CD14-positive monocyte (primary cell): ENCODE results near the gene MYH10. TPM values are rescaled to one million over a fixed set of nuclear protein-coding genes. Genes with fewer than 3 reads are reported as not detected.

ENCODE experiments used
- DNase-seq, 3 donors: peaks; one replicate each; pipeline ENCODE4 v3.0.0-alpha.2; 2011 to 2022
- H2AFZ ChIP-seq: 2 replicates; pipeline ENCODE4 v1.6.0; 2012; ENCODE audit warnings: mild to moderate bottlenecking, low read depth, low read length, inconsistent platforms; ENCODE audit not compliant: insufficient read depth, poor library complexity, severe bottlenecking
- H3K27ac ChIP-seq, 2 donors: 1 replicate in 1 of 2; 2 replicates in 1 of 2; pipeline ENCODE4 v1.5.1; 2012 to 2013; ENCODE audit warnings: low read length in 2 of 2, control low read depth in 1 of 2, inconsistent platforms in 1 of 2, low read depth in 1 of 2, mild to moderate bottlenecking in 1 of 2
- H3K27me3 ChIP-seq, 2 donors: one replicate each; pipeline versions ENCODE4 v1.6.0 to v1.6.1; 2011 to 2013; ENCODE audit warnings: low read length in 2 of 2; ENCODE audit not compliant: control insufficient read depth in 2 of 2, insufficient read depth in 2 of 2
- H3K36me3 ChIP-seq, 2 donors: replicated peaks in 1 of 2; 1 replicate in 1 of 2; 2 replicates in 1 of 2; pipeline versions ENCODE4 v1.5.1 to v1.6.1; 2012 to 2013; ENCODE audit warnings: low read length in 2 of 2, control low read depth in 1 of 2, inconsistent platforms in 1 of 2, mild to moderate bottlenecking in 1 of 2; ENCODE audit not compliant: insufficient read depth in 2 of 2, control insufficient read depth in 1 of 2
- H3K4me1 ChIP-seq, 2 donors: 1 replicate in 1 of 2; 2 replicates in 1 of 2; pipeline versions ENCODE4 v1.5.1 to v1.6.1; 2012 to 2013; ENCODE audit warnings: low read length in 2 of 2, control low read depth in 1 of 2, inconsistent platforms in 1 of 2, mild to moderate bottlenecking in 1 of 2, moderate library complexity in 1 of 2; ENCODE audit not compliant: insufficient read depth in 2 of 2, control insufficient read depth in 1 of 2
- H3K4me2 ChIP-seq: replicated peaks from 2 replicates; pipeline ENCODE3; 2012; ENCODE audit warnings: low read length, moderate library complexity, mild to moderate bottlenecking; ENCODE audit not compliant: poor library complexity, severe bottlenecking; ENCODE audit errors: extremely low read depth
- H3K4me3 ChIP-seq, 3 experiments: fragments of 200-600 bp in 1 of 3; sonication (generic) in 1 of 3; replicated peaks in 1 of 3; 1 replicate in 2 of 3; 2 replicates in 1 of 3; pipeline ENCODE4 v1.5.1; 2011 to 2013; ENCODE audit warnings: low read length in 3 of 3, mild to moderate bottlenecking in 3 of 3, control low read depth in 2 of 3, low read depth in 2 of 3, inconsistent platforms in 1 of 3, moderate library complexity in 1 of 3
- H3K79me2 ChIP-seq: 2 replicates; pipeline ENCODE4 v1.6.0; 2012; ENCODE audit warnings: mild to moderate bottlenecking, control low read depth, inconsistent platforms, low read length, moderate library complexity; ENCODE audit not compliant: insufficient read depth
- H3K9ac ChIP-seq: 2 replicates; pipeline ENCODE4 v1.6.0; 2017; ENCODE audit warnings: low read length, mild to moderate bottlenecking; ENCODE audit not compliant: insufficient read depth, poor library complexity, severe bottlenecking
- H3K9me3 ChIP-seq, 2 donors: replicated peaks in 1 of 2; 1 replicate in 1 of 2; 2 replicates in 1 of 2; pipeline versions ENCODE4 v1.5.1 to v1.6.1; 2012 to 2013; ENCODE audit warnings: low read length in 2 of 2, control low read depth in 1 of 2; ENCODE audit not compliant: control insufficient read depth in 1 of 2, insufficient read depth in 1 of 2
- H4K20me1 ChIP-seq: 2 replicates; pipeline ENCODE4 v1.6.0; 2012; ENCODE audit warnings: mild to moderate bottlenecking, low read length, control low read depth, moderate library complexity; ENCODE audit not compliant: insufficient read depth
- H3K27ac Mint-ChIP-seq, 7 donors: one replicate each; pipeline ENCODE4 v1.8.0; 2020; ENCODE audit warnings: mild to moderate bottlenecking in 7 of 7, mixed read lengths in 7 of 7, moderate library complexity in 6 of 7, inconsistent platforms in 2 of 7
- H3K27me3 Mint-ChIP-seq, 3 donors: one replicate each; pipeline ENCODE4 v1.8.0; 2021 to 2022; ENCODE audit warnings: low read depth in 3 of 3, mild to moderate bottlenecking in 3 of 3, mixed read lengths in 3 of 3, moderate library complexity in 3 of 3, inconsistent platforms in 1 of 3
- H3K36me3 Mint-ChIP-seq, 2 donors: one replicate each; pipeline ENCODE4 v1.8.0; 2020; ENCODE audit warnings: mixed read lengths in 2 of 2, inconsistent platforms in 1 of 2, mild to moderate bottlenecking in 1 of 2
- H3K4me1 Mint-ChIP-seq: one replicate; pipeline ENCODE4 v1.8.0; 2020; ENCODE audit warnings: mild to moderate bottlenecking, mixed read lengths
- H3K4me3 Mint-ChIP-seq, 2 donors: one replicate each; pipeline ENCODE4 v1.8.0; 2020; ENCODE audit warnings: mild to moderate bottlenecking in 2 of 2, mixed read lengths in 2 of 2, moderate library complexity in 1 of 2
- H3K9me3 Mint-ChIP-seq, 7 donors: one replicate each; pipeline ENCODE4 v1.8.0; 2020 to 2022; ENCODE audit warnings: mixed read lengths in 7 of 7, mild to moderate bottlenecking in 6 of 7, moderate library complexity in 6 of 7, inconsistent platforms in 2 of 7
- CTCF ChIP-seq: fragments of 200-600 bp; IDR thresholded peaks from one replicate; pipeline ENCODE4 v1.8.0; 2022; ENCODE audit warnings: antibody characterized with exemption, mild to moderate bottlenecking
- WGBS: methylation state at CpG from one replicate; pipeline ENCODE4 v1.1.5; 2013; ENCODE audit warnings: missing lambda C conversion rate; ENCODE audit not compliant: insufficient coverage; 5-methylcytosine and 5-hydroxymethylcytosine counted together
- intact Hi-C, 2 donors: fragments of 100-400 bp; cut with micrococcal nuclease; formaldehyde crosslinking; loops; one replicate each; pipeline versions ENCODE4 v1.15.0 to v1.15.1; 2023
- polyA plus RNA-seq, 3 donors: library from polyadenylated mRNA; depleted of rRNA in 1 of 3; unstranded in 2 of 3; stranded (reverse) in 1 of 3; fragments of 300-500 nt in 2 of 3; fragments of >200 nt in 1 of 3; fragmentation: Illumina TruSeq in 2 of 3; gene quantifications; 1 replicate in 2 of 3; 2 replicates in 1 of 3; pipeline ENCODE4 v1.2.3, GENCODE V29; 2012 to 2021

Gene MYH10
- polyA plus RNA-seq, 3 donors = 0.42 to 0.65 TPM; not detected in 1

DNA sequence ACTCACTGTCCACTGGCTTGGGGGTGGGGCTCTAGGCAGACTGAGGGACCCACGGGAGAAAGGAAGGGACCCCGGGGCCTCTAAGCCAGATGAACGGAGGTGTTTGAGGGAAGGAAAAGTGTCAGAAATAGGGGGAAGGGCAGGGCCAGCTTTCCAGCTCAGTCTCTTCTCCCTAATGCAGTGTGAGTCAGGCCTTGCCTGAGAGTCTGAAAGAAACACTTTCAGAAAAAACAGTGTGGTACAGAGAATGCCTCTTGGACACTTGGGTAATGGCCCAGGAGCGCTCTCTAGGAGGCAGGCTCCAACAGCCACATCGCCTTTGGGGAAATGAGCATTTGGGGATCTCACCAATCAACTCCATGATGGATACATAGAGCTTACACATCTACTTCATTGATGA lies 148.0 kb downstream of the MYH10 start:
- Mint-ChIP-seq H3K9me3 (peaks cover 14 to 30% (median 21%) of the 10 kb centered on the region in 7 donors), H3K4me3 (no peak overlapping the region), H3K27ac (no peak overlapping the region), H3K27me3 (peaks cover 0 to 1% (median 0%) of the 10 kb centered on the region in 3 donors), H3K36me3 (peaks cover 19 to 36% of the 10 kb centered on the region in 2 donors), H3K4me1 (no peaks in the 10 kb centered on the region)
- H3K9ac ChIP-seq = no peak overlapping the region
- WGBS = 100% methylated on average over 1 of the region's 5 CpGs
- no peak overlapping the region for H3K27ac ChIP-seq
- no peak for DNase-seq
- H3K4me1 ChIP-seq = no peaks in the 10 kb centered on the region
- intact Hi-C loops = no loop called here
- peaks cover 18 to 19% of the 10 kb centered on the region in 2 donors for H3K9me3 ChIP-seq
- H3K4me2 ChIP-seq = no peak overlapping the region
- H3K27me3 ChIP-seq = no peaks in the 10 kb centered on the region
- H2AFZ ChIP-seq = no peak overlapping the region
- TF ChIP-seq CTCF = no peak
- H3K4me3 ChIP-seq = no peak overlapping the region
- H3K79me2 ChIP-seq = no peaks in the 10 kb centered on the region
- H3K36me3 ChIP-seq = peaks cover 0 to 27% of the 10 kb centered on the region in 2 donors
- peaks cover 2% of the 10 kb centered on the region for H4K20me1 ChIP-seq

- TF ChIP-seq CTCF = no peak
- Histone ChIP-seq H3K9ac (no peak overlapping the region), H4K20me1 (peaks cover 4% of the 10 kb centered on the region), H3K27me3 (no peaks in the 10 kb centered on the region), H3K27ac (no peak overlapping the region), H2AFZ (no peak overlapping the region), H3K79me2 (no peaks in the 10 kb centered on the region), H3K4me3 (no peak overlapping the region), H3K4me2 (no peak overlapping the region), H3K4me1 (no peaks in the 10 kb centered on the region), H3K9me3 (peaks cover 18 to 19% of the 10 kb centered on the region in 2 donors), H3K36me3 (peaks cover 0 to 35% of the 10 kb centered on the region in 2 donors)
- Mint-ChIP-seq H3K9me3 (peaks cover 14 to 30% (median 22%) of the 10 kb centered on the region in 7 donors), H3K27me3 (peaks cover 0 to 1% (median 0%) of the 10 kb centered on the region in 3 donors), H3K27ac (no peak overlapping the region), H3K36me3 (peaks cover 22 to 39% of the 10 kb centered on the region in 2 donors), H3K4me3 (no peak overlapping the region), H3K4me1 (no peaks in the 10 kb centered on the region)
- WGBS = 98% methylated on average over 4 of the region's 5 CpGs
- DNase-seq = no peak
- intact Hi-C loops = no loop called here
These were observed 148.8 kb downstream of the MYH10 start for GRCh38 chr17:8481703-8482102.
